ENCODE measurements around the gene PIGU. TPM values are rescaled to one million over a fixed set of nuclear protein-coding genes. Genes with fewer than 3 reads are reported as not detected.
A peak's percentile ranks its signal among the peaks of the same experiment; 100 is the strongest.

PIGU gene
- total and polyA plus RNA-seq, 2 of the 13 experiments (the other 11 are each of a cell fraction or from before 2014, with no cell fraction given) = 45.5 to 231 TPM

DNA sequence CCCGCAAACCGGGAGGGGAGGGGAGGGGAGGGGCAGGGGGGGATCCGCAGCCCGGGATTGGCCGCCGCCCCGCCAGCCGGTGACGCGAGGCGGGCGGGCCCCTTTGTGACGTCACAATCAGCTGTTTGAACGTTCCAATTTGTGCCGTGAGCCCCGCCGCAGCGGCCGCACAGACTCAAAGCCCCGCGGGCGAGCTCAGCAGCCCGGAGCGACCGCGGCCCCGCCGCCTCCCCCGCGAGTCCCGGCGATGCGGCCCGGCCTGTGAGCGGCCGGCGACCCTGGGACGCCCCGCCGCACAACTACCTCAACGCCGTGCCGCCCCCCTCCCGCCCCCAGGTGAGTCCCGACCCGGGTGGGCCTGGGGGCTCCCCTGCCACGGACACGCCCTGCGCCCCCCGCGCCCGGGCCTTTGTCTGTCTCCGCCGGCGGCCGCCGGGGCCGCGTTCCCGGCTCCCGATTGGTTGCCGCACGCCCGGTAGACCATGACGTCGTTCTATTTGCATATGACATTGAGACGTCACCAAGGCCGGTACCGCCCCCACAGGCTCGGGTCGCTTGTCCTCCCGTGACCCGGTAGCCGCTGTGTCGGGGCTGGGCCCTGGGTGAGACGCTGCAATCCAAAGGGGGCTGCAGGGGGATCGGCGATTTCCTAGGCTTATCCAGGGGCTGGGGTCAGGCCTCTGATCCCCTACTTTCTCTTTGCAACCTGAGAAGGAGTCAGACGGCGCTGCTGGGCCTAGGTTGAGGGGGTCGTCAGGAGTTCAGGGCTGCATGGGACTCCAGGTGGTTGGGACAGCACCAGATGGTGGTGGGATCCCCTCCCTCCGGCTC, 27.5 kb upstream of the PIGU start, which contains the start of gene TP53INP2 (continued):
- TF ChIP-seq, protein P1, sequence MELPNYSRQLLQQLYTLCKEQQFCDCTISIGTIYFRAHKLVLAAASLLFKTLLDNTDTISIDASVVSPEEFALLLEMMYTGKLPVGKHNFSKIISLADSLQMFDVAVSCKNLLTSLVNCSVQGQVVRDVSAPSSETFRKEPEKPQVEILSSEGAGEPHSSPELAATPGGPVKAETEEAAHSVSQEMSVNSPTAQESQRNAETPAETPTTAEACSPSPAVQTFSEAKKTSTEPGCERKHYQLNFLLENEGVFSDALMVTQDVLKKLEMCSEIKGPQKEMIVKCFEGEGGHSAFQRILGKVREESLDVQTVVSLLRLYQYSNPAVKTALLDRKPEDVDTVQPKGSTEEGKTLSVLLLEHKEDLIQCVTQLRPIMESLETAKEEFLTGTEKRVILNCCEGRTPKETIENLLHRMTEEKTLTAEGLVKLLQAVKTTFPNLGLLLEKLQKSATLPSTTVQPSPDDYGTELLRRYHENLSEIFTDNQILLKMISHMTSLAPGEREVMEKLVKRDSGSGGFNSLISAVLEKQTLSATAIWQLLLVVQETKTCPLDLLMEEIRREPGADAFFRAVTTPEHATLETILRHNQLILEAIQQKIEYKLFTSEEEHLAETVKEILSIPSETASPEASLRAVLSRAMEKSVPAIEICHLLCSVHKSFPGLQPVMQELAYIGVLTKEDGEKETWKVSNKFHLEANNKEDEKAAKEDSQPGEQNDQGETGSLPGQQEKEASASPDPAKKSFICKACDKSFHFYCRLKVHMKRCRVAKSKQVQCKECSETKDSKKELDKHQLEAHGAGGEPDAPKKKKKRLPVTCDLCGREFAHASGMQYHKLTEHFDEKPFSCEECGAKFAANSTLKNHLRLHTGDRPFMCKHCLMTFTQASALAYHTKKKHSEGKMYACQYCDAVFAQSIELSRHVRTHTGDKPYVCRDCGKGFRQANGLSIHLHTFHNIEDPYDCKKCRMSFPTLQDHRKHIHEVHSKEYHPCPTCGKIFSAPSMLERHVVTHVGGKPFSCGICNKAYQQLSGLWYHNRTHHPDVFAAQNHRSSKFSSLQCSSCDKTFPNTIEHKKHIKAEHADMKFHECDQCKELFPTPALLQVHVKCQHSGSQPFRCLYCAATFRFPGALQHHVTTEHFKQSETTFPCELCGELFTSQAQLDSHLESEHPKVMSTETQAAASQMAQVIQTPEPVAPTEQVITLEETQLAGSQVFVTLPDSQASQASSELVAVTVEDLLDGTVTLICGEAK (IDR thresholded peaks at IDR 0.05) = no peak
- TF ChIP-seq, protein P1 (CRISPR knock-in tag; IDR thresholded peaks at IDR 0.05) = no peak; the same call in none of the 2 replicates
- TF ChIP-seq ARNTL (CRISPR knock-in tag; IDR thresholded peaks at IDR 0.05) (no peak), PBX3 (CRISPR knock-in tag; IDR thresholded peaks at IDR 0.05; ENCODE audit: borderline replicate concordance) (no peak), TSC22D2 (CRISPR knock-in tag; IDR thresholded peaks at IDR 0.05; ENCODE audit: borderline replicate concordance) (no peak; the same call in 1 of the 2 replicates), ZKSCAN5 (CRISPR knock-in tag; IDR thresholded peaks at IDR 0.05) (no peak), ZFP1 (CRISPR knock-in tag; IDR thresholded peaks at IDR 0.05) (no peak; the same call in 1 of the 2 replicates), MIXL1 (CRISPR knock-in tag; IDR thresholded peaks at IDR 0.05) (no peak), ZNF432 (CRISPR knock-in tag; IDR thresholded peaks at IDR 0.05; ENCODE audit: borderline replicate concordance) (no peak), ZNF180 (CRISPR knock-in tag; IDR thresholded peaks at IDR 0.05; ENCODE audit: borderline replicate concordance, low read depth) (no peak), NBN (conservative IDR thresholded peaks at IDR 0.05) (no peak), SNRNP70 (IDR thresholded peaks at IDR 0.05; ENCODE audit: low read depth, low read length) (no peak), ZNF616 (CRISPR knock-in tag; IDR thresholded peaks at IDR 0.05; ENCODE audit: low read depth) (0 out of 2 replicates have a peak, but pooled peaks have one; percentile 21)
- TF ChIP-seq, protein P2, sequence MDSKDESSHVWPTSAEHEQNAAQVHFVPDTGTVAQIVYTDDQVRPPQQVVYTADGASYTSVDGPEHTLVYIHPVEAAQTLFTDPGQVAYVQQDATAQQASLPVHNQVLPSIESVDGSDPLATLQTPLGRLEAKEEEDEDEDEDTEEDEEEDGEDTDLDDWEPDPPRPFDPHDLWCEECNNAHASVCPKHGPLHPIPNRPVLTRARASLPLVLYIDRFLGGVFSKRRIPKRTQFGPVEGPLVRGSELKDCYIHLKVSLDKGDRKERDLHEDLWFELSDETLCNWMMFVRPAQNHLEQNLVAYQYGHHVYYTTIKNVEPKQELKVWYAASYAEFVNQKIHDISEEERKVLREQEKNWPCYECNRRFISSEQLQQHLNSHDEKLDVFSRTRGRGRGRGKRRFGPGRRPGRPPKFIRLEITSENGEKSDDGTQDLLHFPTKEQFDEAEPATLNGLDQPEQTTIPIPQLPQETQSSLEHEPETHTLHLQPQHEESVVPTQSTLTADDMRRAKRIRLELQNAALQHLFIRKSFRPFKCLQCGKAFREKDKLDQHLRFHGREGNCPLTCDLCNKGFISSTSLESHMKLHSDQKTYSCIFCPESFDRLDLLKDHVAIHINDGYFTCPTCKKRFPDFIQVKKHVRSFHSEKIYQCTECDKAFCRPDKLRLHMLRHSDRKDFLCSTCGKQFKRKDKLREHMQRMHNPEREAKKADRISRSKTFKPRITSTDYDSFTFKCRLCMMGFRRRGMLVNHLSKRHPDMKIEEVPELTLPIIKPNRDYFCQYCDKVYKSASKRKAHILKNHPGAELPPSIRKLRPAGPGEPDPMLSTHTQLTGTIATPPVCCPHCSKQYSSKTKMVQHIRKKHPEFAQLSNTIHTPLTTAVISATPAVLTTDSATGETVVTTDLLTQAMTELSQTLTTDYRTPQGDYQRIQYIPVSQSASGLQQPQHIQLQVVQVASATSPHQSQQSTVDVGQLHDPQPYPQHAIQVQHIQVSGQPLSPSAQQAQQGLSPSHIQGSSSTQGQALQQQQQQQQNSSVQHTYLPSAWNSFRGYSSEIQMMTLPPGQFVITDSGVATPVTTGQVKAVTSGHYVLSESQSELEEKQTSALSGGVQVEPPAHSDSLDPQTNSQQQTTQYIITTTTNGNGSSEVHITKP (CRISPR knock-in tag; IDR thresholded peaks at IDR 0.05; ENCODE audit: low read depth) = peak; percentile 28; the same call in 1 of the 2 replicates
